NB4 (cell line): Measurements from ENCODE around the gene OAT.

Experiments used
- DNase-seq: peaks from one replicate; pipeline ENCODE4 v3.0.0; 2010; ENCODE audit warnings: low read depth
- H3K4me3 ChIP-seq: one replicate; pipeline ENCODE4 v1.5.1; 2011; ENCODE audit warnings: mild to moderate bottlenecking, low read depth, low read length, moderate library complexity
- MAX ChIP-seq: IDR thresholded peaks from 2 replicates; pipeline ENCODE4 v1.6.1; 2011; ENCODE audit warnings: low read depth, low read length
- MYC ChIP-seq: IDR thresholded peaks from 2 replicates; pipeline ENCODE4 v1.6.1; 2011; ENCODE audit warnings: low read depth, low read length
- POLR2A ChIP-seq: IDR thresholded peaks from 2 replicates; pipeline ENCODE4 v1.6.1; 2011; ENCODE audit warnings: mild to moderate bottlenecking; ENCODE audit not compliant: insufficient read length; ENCODE audit errors: extremely low read depth
- TF ChIP-seq, protein P1 (sequence below): IDR thresholded peaks from one replicate; pipeline ENCODE4 v1.5.1; 2012; ENCODE audit warnings: low read depth, low read length

OAT gene

GRCh38 chr10:124353091-124353815, 65.5 kb downstream of the OAT start:
- no peak for TF ChIP-seq MAX
- no peak for TF ChIP-seq MYC
- TF ChIP-seq POLR2A, result no peak
- TF ChIP-seq, protein P1, sequence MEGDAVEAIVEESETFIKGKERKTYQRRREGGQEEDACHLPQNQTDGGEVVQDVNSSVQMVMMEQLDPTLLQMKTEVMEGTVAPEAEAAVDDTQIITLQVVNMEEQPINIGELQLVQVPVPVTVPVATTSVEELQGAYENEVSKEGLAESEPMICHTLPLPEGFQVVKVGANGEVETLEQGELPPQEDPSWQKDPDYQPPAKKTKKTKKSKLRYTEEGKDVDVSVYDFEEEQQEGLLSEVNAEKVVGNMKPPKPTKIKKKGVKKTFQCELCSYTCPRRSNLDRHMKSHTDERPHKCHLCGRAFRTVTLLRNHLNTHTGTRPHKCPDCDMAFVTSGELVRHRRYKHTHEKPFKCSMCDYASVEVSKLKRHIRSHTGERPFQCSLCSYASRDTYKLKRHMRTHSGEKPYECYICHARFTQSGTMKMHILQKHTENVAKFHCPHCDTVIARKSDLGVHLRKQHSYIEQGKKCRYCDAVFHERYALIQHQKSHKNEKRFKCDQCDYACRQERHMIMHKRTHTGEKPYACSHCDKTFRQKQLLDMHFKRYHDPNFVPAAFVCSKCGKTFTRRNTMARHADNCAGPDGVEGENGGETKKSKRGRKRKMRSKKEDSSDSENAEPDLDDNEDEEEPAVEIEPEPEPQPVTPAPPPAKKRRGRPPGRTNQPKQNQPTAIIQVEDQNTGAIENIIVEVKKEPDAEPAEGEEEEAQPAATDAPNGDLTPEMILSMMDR, result no peak
- no peak overlapping the region for H3K4me3 ChIP-seq
- no peak for DNase-seq

- TF ChIP-seq, protein P1, result no peak
- no peak for TF ChIP-seq MYC
- DNase-seq, result no peak
- no peak overlapping the region for H3K4me3 ChIP-seq
Observed at GRCh38 chr10:124351481-124352220, 67.1 kb downstream of the OAT start.

DNA sequence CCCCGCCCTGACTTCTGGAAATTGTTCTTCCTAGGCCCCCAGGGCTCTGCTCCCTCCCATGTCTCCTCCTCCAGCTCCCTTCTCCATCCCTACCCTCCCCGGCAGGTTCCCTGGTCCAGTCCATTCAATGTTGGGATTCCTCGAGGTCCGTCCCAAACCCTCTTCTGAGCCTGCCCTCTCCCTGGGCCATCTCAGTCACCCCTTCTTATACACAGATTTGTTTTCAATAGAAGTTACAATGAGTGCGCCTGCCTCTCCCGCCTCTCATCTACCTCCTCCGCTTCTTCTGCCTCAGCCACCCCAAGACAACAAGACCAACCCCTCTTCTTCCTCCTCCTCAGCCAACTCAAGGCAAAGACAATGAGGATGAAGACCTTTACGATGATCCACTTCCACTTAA, 67.9 kb downstream of the OAT start:
- no peak for DNase-seq
- TF ChIP-seq MYC (no peak), MAX (no peak), POLR2A (no peak)
- TF ChIP-seq, protein P1, result no peak
- no peak overlapping the region for H3K4me3 ChIP-seq

DNA sequence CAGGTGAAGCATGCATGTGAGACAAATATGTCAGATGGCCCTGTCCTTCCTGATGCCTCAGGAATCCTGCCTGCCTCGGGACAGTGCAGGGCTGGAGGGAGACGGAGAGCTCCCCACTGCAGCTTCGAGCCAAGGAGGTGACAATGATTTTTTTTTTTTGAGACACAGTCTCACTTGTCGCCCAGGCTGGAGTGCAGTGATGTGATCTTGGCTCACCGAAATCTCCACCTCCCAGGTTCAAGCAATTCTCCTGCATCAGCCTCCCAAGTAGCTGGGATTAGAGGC, 68.8 kb downstream of the OAT start:
- no peak for TF ChIP-seq MAX
- no peak for TF ChIP-seq MYC
- TF ChIP-seq, protein P1, result no peak
- no peak for TF ChIP-seq POLR2A
- DNase-seq, result no peak
- H3K4me3 ChIP-seq, result no peak overlapping the region

DNA sequence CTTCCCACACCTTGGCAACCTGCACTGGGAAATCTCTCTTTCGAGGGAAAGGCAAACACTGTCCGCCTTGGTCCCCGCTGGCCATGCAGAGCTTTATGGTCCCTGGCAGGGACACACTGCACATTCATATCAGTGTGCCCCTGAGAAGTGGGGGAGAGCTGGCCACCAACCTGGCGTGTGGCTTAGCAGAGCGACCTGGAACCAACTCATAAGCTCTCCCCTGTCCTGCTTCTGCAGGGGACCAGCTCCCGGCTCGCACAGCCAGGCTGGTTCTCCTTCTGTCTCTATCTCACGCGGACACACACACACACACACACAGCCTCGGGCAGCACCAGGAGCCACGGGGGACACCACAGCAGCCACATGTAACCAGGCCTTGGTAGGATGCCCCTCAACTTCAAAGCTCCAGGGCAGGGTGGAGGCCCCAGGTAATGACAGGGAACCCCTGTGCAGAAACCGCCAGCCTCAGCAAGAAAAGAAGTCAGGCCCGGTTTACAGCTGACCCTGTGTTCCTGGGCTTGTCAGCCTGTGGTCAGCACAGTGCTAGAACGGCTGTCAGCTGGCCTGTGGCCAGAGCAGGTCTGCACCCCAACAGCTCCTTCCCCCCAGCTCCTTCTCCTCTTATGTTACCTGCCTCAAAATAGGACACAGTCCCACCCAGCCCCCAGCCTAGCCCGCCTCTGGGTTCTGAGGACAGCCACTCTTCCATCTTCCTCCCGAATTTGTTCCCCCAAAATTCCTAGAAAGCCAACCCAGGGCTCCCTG, 69.3 kb downstream of the OAT start:
- TF ChIP-seq MYC (no peak), MAX (no peak), POLR2A (no peak)
- no peak for DNase-seq
- no peak overlapping the region for H3K4me3 ChIP-seq

- no peak overlapping the region for H3K4me3 ChIP-seq
- no peak for DNase-seq
- TF ChIP-seq, protein P1, result no peak
- no peak for TF ChIP-seq POLR2A
- no peak for TF ChIP-seq MAX
- no peak for TF ChIP-seq MYC
Observed at GRCh38 chr10:124348801-124349200, 69.9 kb downstream of the OAT start.
